RWPE2 (cell line): ENCODE measurements around the gene HECW1.

Experiments used
- ATAC-seq: fragments of 200-7000 bp; cut with Tn5 transposase; 3 replicates; pipeline ENCODE4 v1.9.1; 2021; ENCODE audit warnings: low read depth
- DNase-seq: peaks from one replicate; pipeline ENCODE4 v3.0.0-alpha.2; 2020; ENCODE audit warnings: low spot score
- H3K27ac ChIP-seq: fragments of 450-650 bp; 2 replicates; pipeline ENCODE4 v1.5.1; 2017; ENCODE audit warnings: mild to moderate bottlenecking; ENCODE audit not compliant: poor library complexity, severe bottlenecking
- H3K27me3 ChIP-seq: fragments of 250-450 bp; sonication (Bioruptor Pico); 2 replicates; pipeline ENCODE4 v1.5.1; 2021; ENCODE audit warnings: mild to moderate bottlenecking, moderate library complexity; ENCODE audit not compliant: insufficient read depth, poor library complexity, severe bottlenecking
- H3K36me3 ChIP-seq: fragments of 250-450 bp; sonication (Bioruptor Pico); 2 replicates; pipeline ENCODE4 v1.5.1; 2020; ENCODE audit warnings: low read depth, mild to moderate bottlenecking, moderate library complexity
- H3K4me1 ChIP-seq: fragments of 250-450 bp; sonication (Bioruptor Pico); 2 replicates; pipeline ENCODE4 v1.5.1; 2021; ENCODE audit warnings: mild to moderate bottlenecking, moderate library complexity; ENCODE audit not compliant: insufficient read depth, poor library complexity, severe bottlenecking
- H3K4me3 ChIP-seq: fragments of 250-450 bp; sonication (Bioruptor Pico); 2 replicates; pipeline ENCODE4 v1.5.1; 2021; ENCODE audit warnings: mild to moderate bottlenecking, moderate library complexity; ENCODE audit not compliant: severe bottlenecking
- H3K9me3 ChIP-seq: fragments of 250-450 bp; sonication (Bioruptor Pico); 2 replicates; pipeline ENCODE4 v1.5.1; 2021; ENCODE audit warnings: mild to moderate bottlenecking, moderate library complexity; ENCODE audit not compliant: severe bottlenecking
- CTCF ChIP-seq: fragments of 450-650 bp; IDR thresholded peaks from one replicate; pipeline ENCODE4 v1.5.1; 2017; ENCODE audit warnings: mild to moderate bottlenecking, moderate library complexity; ENCODE audit not compliant: poor library complexity, severe bottlenecking

The HECW1 gene

GRCh38 chr7:43465581-43466554, 353.4 kb downstream of the HECW1 start:
- H3K27ac ChIP-seq: no peak overlapping the region
- TF ChIP-seq CTCF: no peak
- no peaks in the 10 kb centered on the region for H3K36me3 ChIP-seq
- ATAC-seq (no peak), DNase-seq (no peak)
- no peaks in the 10 kb centered on the region for H3K9me3 ChIP-seq
- H3K4me1 ChIP-seq: peaks cover 18% of the 10 kb centered on the region
- no peaks in the 10 kb centered on the region for H3K27me3 ChIP-seq
- no peak overlapping the region for H3K4me3 ChIP-seq

GRCh38 chr7:43467406-43467805, 355.0 kb downstream of the HECW1 start:
- Histone ChIP-seq H3K4me1 (peaks cover 18% of the 10 kb centered on the region), H3K9me3 (no peaks in the 10 kb centered on the region), H3K27ac (no peak overlapping the region), H3K36me3 (no peaks in the 10 kb centered on the region), H3K4me3 (no peak overlapping the region), H3K27me3 (no peaks in the 10 kb centered on the region)
- ATAC-seq (no peak), DNase-seq (no peak)
- no peak for TF ChIP-seq CTCF

GRCh38 chr7:43467846-43468245, 355.4 kb downstream of the HECW1 start:
- TF ChIP-seq CTCF: no peak

GRCh38 chr7:43469051-43469450, 356.6 kb downstream of the HECW1 start:
- Histone ChIP-seq H3K27me3 (no peaks in the 10 kb centered on the region), H3K36me3 (no peaks in the 10 kb centered on the region), H3K4me3 (no peak overlapping the region), H3K27ac (no peak overlapping the region), H3K4me1 (peaks cover 5% of the 10 kb centered on the region), H3K9me3 (no peaks in the 10 kb centered on the region)
- no peak for TF ChIP-seq CTCF
- no peak for DNase-seq
- ATAC-seq: no peak

More at GRCh38 chr7:43467846-43468245, 355.4 kb downstream of the HECW1 start:
- DNase-seq (no peak), ATAC-seq (no peak)
- no peak overlapping the region for H3K4me3 ChIP-seq
- H3K27ac ChIP-seq: no peak overlapping the region
- no peaks in the 10 kb centered on the region for H3K27me3 ChIP-seq
- no peaks in the 10 kb centered on the region for H3K9me3 ChIP-seq
- no peaks in the 10 kb centered on the region for H3K36me3 ChIP-seq
- H3K4me1 ChIP-seq: peaks cover 15% of the 10 kb centered on the region

GRCh38 chr7:43470110-43470509, 357.7 kb downstream of the HECW1 start:
- Histone ChIP-seq H3K4me1 (peaks cover 5% of the 10 kb centered on the region), H3K4me3 (no peak overlapping the region), H3K36me3 (no peaks in the 10 kb centered on the region), H3K9me3 (no peaks in the 10 kb centered on the region), H3K27ac (no peak overlapping the region), H3K27me3 (no peaks in the 10 kb centered on the region)
- DNase-seq (no peak), ATAC-seq (no peak)
- no peak for TF ChIP-seq CTCF
